SK-N-SH (cell line): ENCODE results near the gene S100Z.

ENCODE experiments used
- CTCF ChIP-seq: fragments of 200-600 bp; sonication (generic); IDR thresholded peaks from 2 replicates; pipeline ENCODE4 v1.6.1; 2017; ENCODE audit warnings: antibody characterized with exemption, mild to moderate bottlenecking, moderate library complexity
- ELF1 ChIP-seq: IDR thresholded peaks from 2 replicates; pipeline ENCODE4 v1.4.0; 2012
- PBX3 ChIP-seq: IDR thresholded peaks from 2 replicates; pipeline ENCODE4; 2012
- RAD21 ChIP-seq: IDR thresholded peaks from 2 replicates; pipeline ENCODE4 v1.6.1; 2012; ENCODE audit warnings: mild to moderate bottlenecking, low read length
- TCF12 ChIP-seq: IDR thresholded peaks from 2 replicates; pipeline ENCODE4 v1.4.0; 2012
- ZBTB33 ChIP-seq: IDR thresholded peaks from 2 replicates; pipeline ENCODE4 v1.4.0; 2012; ENCODE audit warnings: low read depth, borderline replicate concordance

- TF ChIP-seq ELF1 (no peak), ZBTB33 (no peak), TCF12 (no peak), CTCF (no peak), RAD21 (no peak), PBX3 (no peak)
Observed at GRCh38 chr5:76943006-76943405, 93.2 kb downstream of the S100Z start.
